HEK293 (cell line): ENCODE results near the gene SPDYE2B.
"Not testable (repeated sequence)": the region's sequence is repeated elsewhere in the genome, so short reads cannot be mapped to it uniquely, and the experiment has no call there.

Experiments used
- CTCF ChIA-PET: fragments of 350-600 bp; formaldehyde crosslinking; extraction: SDS; loops from one replicate; lab custom pipeline; 2021; ENCODE audit warnings: antibody characterized with exemption; lab: Yijun Ruan, JAX
- POLR2A ChIA-PET: fragments of 300-600 bp; formaldehyde crosslinking; extraction: SDS; loops from one replicate; lab custom pipeline; 2020; ENCODE audit warnings: antibody characterized with exemption, inconsistent platforms; lab: Yijun Ruan, JAX
- H3K27ac ChIP-seq: fragments of 200-500 bp; sonication (Bioruptor generic); 2 replicates; pipeline ENCODE4 v1.5.1; 2014; ENCODE audit warnings: low read depth, low read length, control low read depth, inconsistent platforms; ENCODE audit errors: extremely low read depth
- H3K36me3 ChIP-seq, 2 experiments: fragments of 200-500 bp in 1 of 2; sonication (Bioruptor generic) in 1 of 2; 1 replicate in 1 of 2; 2 replicates in 1 of 2; pipeline ENCODE4 v1.5.1; 2014 to 2017; ENCODE audit warnings: inconsistent platforms in 2 of 2, low read length in 2 of 2; ENCODE audit not compliant: control insufficient read depth in 2 of 2, insufficient read depth in 1 of 2
- H3K4me1 ChIP-seq: fragments of 200-500 bp; sonication (Bioruptor generic); 2 replicates; pipeline ENCODE4 v1.5.1; 2014; ENCODE audit warnings: mild to moderate bottlenecking, low read length, inconsistent platforms; ENCODE audit not compliant: control insufficient read depth, insufficient read depth
- H3K4me3 ChIP-seq: 2 replicates; pipeline ENCODE4 v1.5.1; 2011; ENCODE audit warnings: low read depth, mild to moderate bottlenecking, control low read depth, low read length, moderate library complexity
- H3K9me3 ChIP-seq: fragments of 200-500 bp; sonication (Bioruptor generic); 2 replicates; pipeline ENCODE4 v1.5.1; 2014; ENCODE audit warnings: low read depth, low read length, inconsistent platforms; ENCODE audit not compliant: control insufficient read depth, insufficient read depth

Gene SPDYE2B

GRCh38 chr7:102649924-102650323 lies at the start of gene SPDYE2B:
Gene SPDYE2B (plus strand): TSS chr7:102650319. CDS start chr7:102652349, 2,030 bp downstream.
- H3K9me3 ChIP-seq, CTCF ChIA-PET, H3K36me3 ChIP-seq, POLR2A ChIA-PET, H3K27ac ChIP-seq, H3K4me3 ChIP-seq, H3K4me1 ChIP-seq: not testable (repeated sequence)

- H3K4me1 ChIP-seq, POLR2A ChIA-PET, H3K36me3 ChIP-seq, H3K9me3 ChIP-seq, CTCF ChIA-PET, H3K4me3 ChIP-seq, H3K27ac ChIP-seq: not testable (repeated sequence)
These were observed 47.8 kb upstream of the SPDYE2B start for GRCh38 chr7:102602317-102602716.

- POLR2A ChIA-PET, H3K36me3 ChIP-seq, H3K4me1 ChIP-seq, H3K4me3 ChIP-seq, H3K27ac ChIP-seq, CTCF ChIA-PET, H3K9me3 ChIP-seq: not testable (repeated sequence)
These were observed 45.5 kb upstream of the SPDYE2B start for GRCh38 chr7:102604431-102605145.

GRCh38 chr7:102606848-102607247 lies 43.3 kb upstream of the SPDYE2B start:
- POLR2A ChIA-PET, result not testable (repeated sequence)

GRCh38 chr7:102609734-102610133 lies 40.4 kb upstream of the SPDYE2B start:
- CTCF ChIA-PET, H3K4me1 ChIP-seq, POLR2A ChIA-PET, H3K27ac ChIP-seq, H3K9me3 ChIP-seq, H3K4me3 ChIP-seq, H3K36me3 ChIP-seq: not testable (repeated sequence)

More at GRCh38 chr7:102606848-102607247, 43.3 kb upstream of the SPDYE2B start:
- H3K4me3 ChIP-seq, H3K27ac ChIP-seq, CTCF ChIA-PET, H3K4me1 ChIP-seq, H3K36me3 ChIP-seq, H3K9me3 ChIP-seq: not testable (repeated sequence)

GRCh38 chr7:102610441-102610840 lies 39.7 kb upstream of the SPDYE2B start:
- H3K4me3 ChIP-seq, H3K4me1 ChIP-seq, H3K9me3 ChIP-seq, CTCF ChIA-PET, H3K36me3 ChIP-seq, H3K27ac ChIP-seq, POLR2A ChIA-PET: not testable (repeated sequence)

- POLR2A ChIA-PET, H3K4me3 ChIP-seq, H3K4me1 ChIP-seq, H3K36me3 ChIP-seq, H3K27ac ChIP-seq, CTCF ChIA-PET, H3K9me3 ChIP-seq: not testable (repeated sequence)
These were observed 39.0 kb upstream of the SPDYE2B start for GRCh38 chr7:102611013-102611674.

- CTCF ChIA-PET, H3K27ac ChIP-seq, H3K4me3 ChIP-seq, H3K9me3 ChIP-seq, POLR2A ChIA-PET, H3K4me1 ChIP-seq, H3K36me3 ChIP-seq: not testable (repeated sequence)
These were observed 38.3 kb upstream of the SPDYE2B start for GRCh38 chr7:102611675-102612325.

GRCh38 chr7:102613575-102614345 lies 36.4 kb upstream of the SPDYE2B start:
- H3K36me3 ChIP-seq, H3K27ac ChIP-seq, H3K4me3 ChIP-seq, POLR2A ChIA-PET, CTCF ChIA-PET, H3K9me3 ChIP-seq, H3K4me1 ChIP-seq: not testable (repeated sequence)

- POLR2A ChIA-PET, H3K9me3 ChIP-seq, H3K36me3 ChIP-seq, CTCF ChIA-PET, H3K4me1 ChIP-seq, H3K27ac ChIP-seq, H3K4me3 ChIP-seq: not testable (repeated sequence)
These were observed 35.8 kb upstream of the SPDYE2B start for GRCh38 chr7:102614346-102614697.
